Measurements from ENCODE around the gene KLK12.
A peak's percentile ranks its signal among the peaks of the same experiment; 100 is the strongest.
"Not testable (repeated sequence)": the region's sequence is repeated elsewhere in the genome, so short reads cannot be mapped to it uniquely, and the experiment has no call there.

KLK12 gene

DNA sequence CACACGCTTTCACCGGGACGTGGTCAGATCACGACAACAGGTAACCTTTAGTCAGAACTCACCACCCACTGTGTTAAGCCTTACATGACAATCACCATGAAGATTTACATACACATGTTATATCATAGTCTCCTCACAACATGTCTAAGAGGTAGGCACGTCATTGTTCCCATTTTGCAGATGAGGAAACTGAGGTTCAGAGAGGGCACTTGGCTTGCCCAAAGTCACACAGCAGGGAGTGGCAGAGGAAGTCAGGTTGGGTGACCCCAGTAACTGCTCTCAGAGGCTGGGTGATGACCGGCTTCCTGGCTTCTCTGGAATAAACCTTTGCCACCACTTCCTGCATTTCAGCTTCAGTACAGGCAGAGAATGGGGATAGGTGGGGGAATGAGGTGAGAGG, 20.6 kb downstream of the KLK12 start:
- no peak for DNase-seq

- DNase-seq: no peak
These were observed 22.1 kb downstream of the KLK12 start for GRCh38 chr19:51012661-51013190.

GRCh38 chr19:51010066-51010795, 24.6 kb downstream of the KLK12 start:
- no peak for DNase-seq

GRCh38 chr19:51009061-51009891, 25.5 kb downstream of the KLK12 start:
- DNase-seq: no peak

- DNase-seq: no peak
These were observed 27.3 kb downstream of the KLK12 start for GRCh38 chr19:51007488-51007887.

- no peak for DNase-seq
These were observed 28.4 kb downstream of the KLK12 start for GRCh38 chr19:51006406-51006805.

DNA sequence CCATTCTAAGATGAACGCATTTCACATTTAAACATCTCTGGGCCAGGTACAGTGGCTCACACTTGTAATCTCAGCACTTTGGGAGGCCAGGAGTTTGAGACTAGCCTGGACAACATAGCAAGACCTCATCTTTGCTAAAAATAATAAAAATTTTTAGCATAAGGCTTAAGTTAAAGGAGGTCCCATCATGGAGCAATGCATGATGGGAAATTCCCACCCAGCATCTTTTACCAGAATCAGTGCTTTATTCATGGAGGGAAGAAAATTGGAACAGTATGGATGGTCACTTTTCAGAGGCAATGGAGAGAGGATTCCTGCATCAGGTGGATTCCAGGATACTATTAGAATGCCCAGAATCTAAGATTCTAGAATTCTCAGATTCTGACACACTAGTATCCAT, 29.6 kb downstream of the KLK12 start:
- DNase-seq: no peak

DNA sequence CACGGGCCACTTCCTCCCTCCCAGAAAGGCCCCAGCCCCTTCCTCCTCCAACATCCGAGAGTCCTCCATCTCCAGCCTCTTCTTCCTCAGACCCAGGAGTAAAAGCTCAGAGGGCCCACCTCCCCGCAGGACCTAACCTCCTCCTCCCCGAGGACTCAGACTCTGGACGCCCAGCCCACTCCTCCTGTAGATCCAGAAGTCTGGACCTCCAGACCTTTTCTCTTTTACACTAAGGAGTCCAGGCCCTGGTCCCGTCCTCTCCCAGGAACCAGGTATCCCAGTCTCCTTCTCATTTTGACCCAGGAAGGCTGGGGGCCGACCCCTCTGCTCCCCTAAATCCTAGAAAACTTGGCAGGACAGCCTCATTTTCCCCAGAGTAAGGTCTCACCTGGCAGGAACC, 31.5 kb downstream of the KLK12 start:
- DNase-seq: no peak

GRCh38 chr19:51002542-51003311, 32.1 kb downstream of the KLK12 start:
- peak in 1 of 2 donors; percentile 23 for DNase-seq

- DNase-seq: no peak
These were observed 32.7 kb downstream of the KLK12 start for GRCh38 chr19:51002089-51002532.

GRCh38 chr19:51001515-51001914, 33.3 kb downstream of the KLK12 start, which contains the start of gene KLK8:
Gene KLK8, minus strand, starts transcription at chr19:51001604. Its CDS starts 437 bp downstream, at chr19:51001167.
- no peak for DNase-seq

GRCh38 chr19:51000981-51001380, 33.8 kb downstream of the KLK12 start:
- DNase-seq: no peak

GRCh38 chr19:51000426-51000825, 34.4 kb downstream of the KLK12 start:
- no peak for DNase-seq

DNA sequence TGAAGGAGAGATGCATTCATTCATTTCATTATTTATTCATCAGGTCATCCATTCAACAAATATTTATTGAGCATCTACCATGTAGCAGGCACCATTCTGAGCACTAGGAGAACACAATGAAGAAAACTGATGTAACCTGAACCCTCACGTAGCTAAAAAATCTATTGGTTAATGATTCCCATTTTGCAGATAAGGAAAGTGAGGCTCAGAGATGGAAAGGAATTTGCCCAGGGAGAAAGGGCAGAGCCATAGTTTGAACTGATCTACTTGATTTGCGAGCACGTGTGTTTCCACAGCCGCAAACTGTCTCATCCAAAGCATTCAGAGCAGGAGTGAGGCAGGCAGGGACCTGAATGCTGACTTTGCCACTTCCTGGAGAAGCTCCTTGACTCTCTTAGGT, 36.1 kb downstream of the KLK12 start:
- DNase-seq: no peak

GRCh38 chr19:50998061-50998460, 36.7 kb downstream of the KLK12 start:
- DNase-seq: no peak

- no peak for DNase-seq
These were observed 40.7 kb downstream of the KLK12 start for GRCh38 chr19:50994129-50994528.

DNA sequence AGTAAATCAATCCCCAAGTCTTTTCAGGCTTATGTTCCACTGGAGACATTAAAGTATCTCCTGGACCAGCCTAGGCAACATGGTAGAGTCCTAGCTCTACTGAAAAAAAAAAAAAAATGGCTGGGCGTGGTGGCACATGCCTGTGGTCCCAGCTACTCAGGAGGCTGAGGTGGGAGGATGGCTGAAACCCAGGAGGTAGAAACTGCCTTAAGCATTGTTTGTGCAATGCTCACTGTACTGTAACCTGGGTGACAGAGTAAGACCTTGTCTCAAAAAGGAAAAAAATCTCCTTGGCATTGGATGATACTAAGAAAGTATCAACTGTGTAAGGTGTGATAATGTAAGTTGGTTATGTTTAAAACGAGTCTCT, 42.2 kb downstream of the KLK12 start:
- DNase-seq: no peak

DNA sequence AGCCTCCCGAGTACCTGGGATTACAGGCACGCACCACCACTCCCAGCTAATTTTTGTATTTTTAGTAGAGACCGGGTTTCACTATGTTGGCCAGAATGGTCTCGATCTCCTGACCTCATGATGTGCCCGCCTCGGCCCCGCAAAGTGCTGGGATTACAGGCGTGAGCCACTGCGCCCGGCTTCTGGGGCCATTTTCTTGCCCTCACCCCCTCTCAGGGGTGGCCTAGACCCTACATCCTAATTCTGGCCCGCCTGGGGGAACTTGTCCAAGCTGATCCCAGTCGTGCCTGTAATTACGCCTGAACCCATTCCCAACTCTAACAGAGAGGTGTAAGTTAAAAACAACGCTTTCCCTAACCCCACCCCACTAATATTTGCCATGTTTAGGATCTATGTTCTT, 50.4 kb downstream of the KLK12 start:
- DNase-seq: not testable (repeated sequence)

- no peak for DNase-seq
These were observed 51.0 kb downstream of the KLK12 start, which contains the start of gene KLK7 for GRCh38 chr19:50983625-50984292. Gene KLK7, minus strand, starts transcription at chr19:50983917. Its CDS starts 1,518 bp downstream, at chr19:50982399.

DNA sequence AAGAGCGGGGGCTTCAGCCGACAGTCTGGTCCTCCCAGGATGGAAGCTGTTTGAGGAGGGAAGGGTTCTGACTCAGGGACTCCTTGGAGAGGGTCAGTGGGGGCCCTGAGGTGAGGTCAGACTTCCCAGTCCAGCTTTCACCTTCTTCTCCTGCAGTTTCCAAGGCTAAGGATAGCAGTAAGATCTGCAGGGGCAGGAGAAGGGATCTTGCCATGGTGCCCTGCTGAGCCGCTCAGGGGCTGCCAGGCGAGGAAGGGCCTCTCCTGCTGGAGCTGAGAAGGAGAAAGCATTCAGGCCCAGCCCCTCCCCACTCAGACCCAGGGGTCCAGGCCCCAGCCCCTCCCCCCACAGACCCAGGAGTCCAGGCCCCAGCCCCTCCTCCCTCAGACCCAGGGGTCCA, 52.6 kb downstream of the KLK12 start:
- DNase-seq: no peak

DNA sequence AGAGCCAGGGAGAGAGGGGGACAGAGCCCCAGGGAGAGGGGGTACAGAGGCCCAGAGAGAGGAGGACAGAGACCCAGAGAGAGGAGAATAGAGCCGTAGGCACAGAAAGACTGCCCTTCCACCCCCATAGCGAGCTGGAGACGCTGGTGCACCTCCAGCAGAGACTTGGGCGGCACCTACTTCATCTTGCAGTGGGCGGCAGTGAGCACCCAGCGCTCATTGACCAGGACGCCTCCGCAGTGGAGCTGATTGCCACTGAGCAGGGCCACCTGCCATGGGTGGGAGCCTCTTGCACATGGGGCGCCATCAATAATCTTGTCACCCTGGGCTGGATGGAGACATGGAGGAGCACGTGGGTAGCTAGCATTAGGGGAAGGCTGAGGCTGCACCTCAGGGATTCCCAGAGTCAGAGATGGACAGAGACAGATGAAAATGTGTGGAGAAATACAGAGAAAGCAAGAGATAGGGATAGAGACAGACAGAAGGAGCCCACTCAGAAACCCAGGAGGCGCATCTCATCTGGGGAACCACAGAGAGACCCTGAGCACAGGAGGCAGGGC, 53.1 kb downstream of the KLK12 start:
- no peak for DNase-seq

DNA sequence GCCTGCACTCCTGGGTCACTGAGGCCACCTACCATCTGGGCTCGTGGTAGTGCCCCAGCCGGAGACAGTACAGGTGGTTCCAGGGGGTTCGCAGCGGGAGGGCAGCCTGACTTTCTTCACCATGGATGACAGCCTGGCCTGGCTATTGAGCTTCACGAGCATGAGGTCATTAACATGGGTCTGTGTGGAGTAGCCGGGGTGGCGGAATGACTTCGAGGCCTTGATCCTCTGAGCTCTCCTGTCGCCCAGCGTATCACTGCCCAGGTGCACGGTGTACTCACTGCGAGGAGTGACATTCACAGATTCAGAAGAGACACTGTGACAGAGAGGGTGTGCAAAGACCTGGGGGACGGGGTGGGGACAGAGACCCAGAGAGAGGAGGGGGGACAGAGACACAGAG, 54.6 kb downstream of the KLK12 start:
- no peak for DNase-seq

Measured in CD4-positive, alpha-beta T cell treated with Interleukin-4 for 1 hour (primary cell).